ENCODE measurements around the gene CDK5RAP1.

Gene CDK5RAP1, protein sequence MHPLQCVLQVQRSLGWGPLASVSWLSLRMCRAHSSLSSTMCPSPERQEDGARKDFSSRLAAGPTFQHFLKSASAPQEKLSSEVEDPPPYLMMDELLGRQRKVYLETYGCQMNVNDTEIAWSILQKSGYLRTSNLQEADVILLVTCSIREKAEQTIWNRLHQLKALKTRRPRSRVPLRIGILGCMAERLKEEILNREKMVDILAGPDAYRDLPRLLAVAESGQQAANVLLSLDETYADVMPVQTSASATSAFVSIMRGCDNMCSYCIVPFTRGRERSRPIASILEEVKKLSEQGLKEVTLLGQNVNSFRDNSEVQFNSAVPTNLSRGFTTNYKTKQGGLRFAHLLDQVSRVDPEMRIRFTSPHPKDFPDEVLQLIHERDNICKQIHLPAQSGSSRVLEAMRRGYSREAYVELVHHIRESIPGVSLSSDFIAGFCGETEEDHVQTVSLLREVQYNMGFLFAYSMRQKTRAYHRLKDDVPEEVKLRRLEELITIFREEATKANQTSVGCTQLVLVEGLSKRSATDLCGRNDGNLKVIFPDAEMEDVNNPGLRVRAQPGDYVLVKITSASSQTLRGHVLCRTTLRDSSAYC

GRCh38 chr20:33401184-33401920 is at the start of gene CDK5RAP1:
Gene CDK5RAP1, minus strand, starts transcription at chr20:33401519. Its CDS starts 4,455 bp downstream, at chr20:33397064.
- no peak for TF ChIP-seq EZH2phosphoT487 (IDR thresholded peaks at IDR 0.05; ENCODE audit: borderline replicate concordance, low read length)
- TF ChIP-seq, protein P1, sequence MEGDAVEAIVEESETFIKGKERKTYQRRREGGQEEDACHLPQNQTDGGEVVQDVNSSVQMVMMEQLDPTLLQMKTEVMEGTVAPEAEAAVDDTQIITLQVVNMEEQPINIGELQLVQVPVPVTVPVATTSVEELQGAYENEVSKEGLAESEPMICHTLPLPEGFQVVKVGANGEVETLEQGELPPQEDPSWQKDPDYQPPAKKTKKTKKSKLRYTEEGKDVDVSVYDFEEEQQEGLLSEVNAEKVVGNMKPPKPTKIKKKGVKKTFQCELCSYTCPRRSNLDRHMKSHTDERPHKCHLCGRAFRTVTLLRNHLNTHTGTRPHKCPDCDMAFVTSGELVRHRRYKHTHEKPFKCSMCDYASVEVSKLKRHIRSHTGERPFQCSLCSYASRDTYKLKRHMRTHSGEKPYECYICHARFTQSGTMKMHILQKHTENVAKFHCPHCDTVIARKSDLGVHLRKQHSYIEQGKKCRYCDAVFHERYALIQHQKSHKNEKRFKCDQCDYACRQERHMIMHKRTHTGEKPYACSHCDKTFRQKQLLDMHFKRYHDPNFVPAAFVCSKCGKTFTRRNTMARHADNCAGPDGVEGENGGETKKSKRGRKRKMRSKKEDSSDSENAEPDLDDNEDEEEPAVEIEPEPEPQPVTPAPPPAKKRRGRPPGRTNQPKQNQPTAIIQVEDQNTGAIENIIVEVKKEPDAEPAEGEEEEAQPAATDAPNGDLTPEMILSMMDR (IDR thresholded peaks at IDR 0.05; ENCODE audit: low read depth, low read length, poor library complexity, severe bottlenecking), result no peak
- Histone ChIP-seq H3K27ac (ENCODE audit: low read depth, low read length) (peak within 1 kb of the TSS; percentile 53), H3K9me2 (replicated peaks; ENCODE audit: control insufficient read depth, low read length) (no peaks in the 10 kb centered on the region), H3K4me2 (ENCODE audit: low read length) (peak within 1 kb of the TSS; percentile 66), H3K36me3 (ENCODE audit: control insufficient read depth, low read length) (peaks cover 23% of the 10 kb centered on the region), H4K20me1 (ENCODE audit: control insufficient read depth, insufficient read depth, low read depth, low read length) (peaks cover 22% of the 10 kb centered on the region; the same call in 1 of the 2 replicates), H3K79me2 (ENCODE audit: control insufficient read depth, low read length) (peaks cover 65% of the 10 kb centered on the region), H3F3A (ENCODE audit: control insufficient read depth, insufficient read depth) (peaks cover 4% of the 10 kb centered on the region; the same call in 1 of the 2 replicates), H3K27me3 (ENCODE audit: control insufficient read depth, low read length) (no peaks in the 10 kb centered on the region), H3K4me3 (ENCODE audit: low read length) (peak within 1 kb of the TSS; percentile 78), H3K4me1 (ENCODE audit: control insufficient read depth, low read length) (peaks cover 25% of the 10 kb centered on the region), H3K9me3 (ENCODE audit: control insufficient read depth, insufficient read depth, low read length) (no peaks in the 10 kb centered on the region)

- Histone ChIP-seq H3K79me2 (ENCODE audit: control insufficient read depth, low read length) (no peaks in the 10 kb centered on the region), H3K9me3 (ENCODE audit: control insufficient read depth, insufficient read depth, low read length) (no peaks in the 10 kb centered on the region), H3K9me2 (replicated peaks; ENCODE audit: control insufficient read depth, low read length) (no peaks in the 10 kb centered on the region), H3K27me3 (ENCODE audit: control insufficient read depth, low read length) (no peaks in the 10 kb centered on the region), H3K4me3 (ENCODE audit: low read length) (no peak overlapping the region), H3F3A (ENCODE audit: control insufficient read depth, insufficient read depth) (peaks cover 9% of the 10 kb centered on the region), H3K4me2 (ENCODE audit: low read length) (no peak overlapping the region), H4K20me1 (ENCODE audit: control insufficient read depth, insufficient read depth, low read depth, low read length) (no peaks in the 10 kb centered on the region), H3K36me3 (ENCODE audit: control insufficient read depth, low read length) (no peaks in the 10 kb centered on the region), H3K4me1 (ENCODE audit: control insufficient read depth, low read length) (peaks cover 16% of the 10 kb centered on the region), H3K27ac (ENCODE audit: low read depth, low read length) (no peak overlapping the region)
- TF ChIP-seq, protein P1 (IDR thresholded peaks at IDR 0.05; ENCODE audit: low read depth, low read length, poor library complexity, severe bottlenecking), result no peak
- TF ChIP-seq EZH2phosphoT487 (IDR thresholded peaks at IDR 0.05; ENCODE audit: borderline replicate concordance, low read length), result no peak
These were observed 49.5 kb upstream of the CDK5RAP1 start for GRCh38 chr20:33450867-33451266.

GRCh38 chr20:33445881-33446625 is 44.7 kb upstream of the CDK5RAP1 start:
- Histone ChIP-seq H3K27me3 (ENCODE audit: control insufficient read depth, low read length) (no peaks in the 10 kb centered on the region), H3K4me1 (ENCODE audit: control insufficient read depth, low read length) (peaks cover 56% of the 10 kb centered on the region), H4K20me1 (ENCODE audit: control insufficient read depth, insufficient read depth, low read depth, low read length) (no peaks in the 10 kb centered on the region), H3F3A (ENCODE audit: control insufficient read depth, insufficient read depth) (peaks cover 23% of the 10 kb centered on the region), H3K27ac (ENCODE audit: low read depth, low read length) (peak overlapping the region; percentile 96), H3K9me2 (replicated peaks; ENCODE audit: control insufficient read depth, low read length) (no peaks in the 10 kb centered on the region), H3K79me2 (ENCODE audit: control insufficient read depth, low read length) (peaks cover 8% of the 10 kb centered on the region; the same call in 1 of the 2 replicates), H3K4me3 (ENCODE audit: low read length) (peak overlapping the region; percentile 65), H3K4me2 (ENCODE audit: low read length) (peak overlapping the region; percentile 89), H3K36me3 (ENCODE audit: control insufficient read depth, low read length) (no peaks in the 10 kb centered on the region), H3K9me3 (ENCODE audit: control insufficient read depth, insufficient read depth, low read length) (no peaks in the 10 kb centered on the region)
- TF ChIP-seq EZH2phosphoT487 (IDR thresholded peaks at IDR 0.05; ENCODE audit: borderline replicate concordance, low read length), result no peak
- TF ChIP-seq, protein P1 (IDR thresholded peaks at IDR 0.05; ENCODE audit: low read depth, low read length, poor library complexity, severe bottlenecking), result no peak
